GM10248 (cell line): Measurements from ENCODE around the gene VMO1.

ENCODE experiments used
- CTCF ChIA-PET: fragments of 300-600 bp; sonication (Branson Sonifier 250); formaldehyde crosslinking; extraction: SDS; loops from one replicate; lab custom pipeline; 2021; ENCODE audit warnings: antibody characterized with exemption; lab: Yijun Ruan, JAX
- POLR2A ChIA-PET: fragments of 350-650 bp; sonication (Branson Sonifier 250); formaldehyde crosslinking; extraction: SDS; loops from one replicate; lab custom pipeline; 2020; ENCODE audit warnings: antibody characterized with exemption; lab: Yijun Ruan, JAX
- DNase-seq: peaks from one replicate; pipeline ENCODE4 v3.0.0; 2012; ENCODE audit errors: extremely low spot score
- TF ChIP-seq, protein P1 (sequence below): IDR thresholded peaks from 2 replicates; pipeline ENCODE4 v1.5.1; 2012; ENCODE audit warnings: mild to moderate bottlenecking, low read depth; ENCODE audit errors: extremely low read depth, missing control alignments, control extremely low read depth

Gene VMO1

DNA sequence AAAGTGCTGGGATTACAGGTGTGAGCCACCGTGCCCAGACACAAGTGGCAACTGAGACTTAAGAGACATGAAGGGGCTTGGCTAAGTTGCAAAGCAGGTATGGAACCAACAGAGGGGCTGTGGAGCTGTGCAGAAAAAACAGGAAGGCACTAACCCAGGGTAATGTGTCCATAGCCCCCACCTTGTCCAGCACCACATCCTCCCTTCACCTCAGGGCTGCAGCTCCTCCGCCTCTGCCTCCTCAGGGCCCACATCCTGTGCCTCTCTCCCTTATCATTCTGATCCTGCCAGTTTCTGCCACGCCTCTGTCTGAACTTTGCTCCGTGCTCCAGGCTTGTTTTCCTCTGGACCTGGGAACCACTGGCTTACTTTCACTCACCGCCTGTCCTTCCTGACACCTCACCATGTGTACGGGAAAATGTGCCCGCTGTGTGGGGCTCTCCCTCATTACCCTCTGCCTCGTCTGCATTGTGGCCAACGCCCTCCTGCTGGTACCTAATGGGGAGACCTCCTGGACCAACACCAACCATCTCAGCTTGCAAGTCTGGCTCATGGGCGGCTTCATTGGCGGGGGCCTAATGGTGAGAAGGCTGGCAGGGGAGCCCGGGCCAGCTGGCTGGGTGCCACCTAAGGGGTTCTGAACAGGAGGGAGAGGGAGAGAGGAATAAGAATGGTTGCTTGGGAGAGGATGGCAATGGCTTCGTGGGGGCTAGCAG, 14.5 kb downstream of the VMO1 start, which contains the start of gene TM4SF5:
Gene TM4SF5 (plus strand): TSS at position 368 of the 716 bp plus-strand sequence. CDS start 37 bp downstream, at position 405.
- DNase-seq: no peak
- ChIA-PET CTCF (no interaction called here), POLR2A (no interaction called here)
- TF ChIP-seq, protein P1, sequence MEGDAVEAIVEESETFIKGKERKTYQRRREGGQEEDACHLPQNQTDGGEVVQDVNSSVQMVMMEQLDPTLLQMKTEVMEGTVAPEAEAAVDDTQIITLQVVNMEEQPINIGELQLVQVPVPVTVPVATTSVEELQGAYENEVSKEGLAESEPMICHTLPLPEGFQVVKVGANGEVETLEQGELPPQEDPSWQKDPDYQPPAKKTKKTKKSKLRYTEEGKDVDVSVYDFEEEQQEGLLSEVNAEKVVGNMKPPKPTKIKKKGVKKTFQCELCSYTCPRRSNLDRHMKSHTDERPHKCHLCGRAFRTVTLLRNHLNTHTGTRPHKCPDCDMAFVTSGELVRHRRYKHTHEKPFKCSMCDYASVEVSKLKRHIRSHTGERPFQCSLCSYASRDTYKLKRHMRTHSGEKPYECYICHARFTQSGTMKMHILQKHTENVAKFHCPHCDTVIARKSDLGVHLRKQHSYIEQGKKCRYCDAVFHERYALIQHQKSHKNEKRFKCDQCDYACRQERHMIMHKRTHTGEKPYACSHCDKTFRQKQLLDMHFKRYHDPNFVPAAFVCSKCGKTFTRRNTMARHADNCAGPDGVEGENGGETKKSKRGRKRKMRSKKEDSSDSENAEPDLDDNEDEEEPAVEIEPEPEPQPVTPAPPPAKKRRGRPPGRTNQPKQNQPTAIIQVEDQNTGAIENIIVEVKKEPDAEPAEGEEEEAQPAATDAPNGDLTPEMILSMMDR: no peak

DNA sequence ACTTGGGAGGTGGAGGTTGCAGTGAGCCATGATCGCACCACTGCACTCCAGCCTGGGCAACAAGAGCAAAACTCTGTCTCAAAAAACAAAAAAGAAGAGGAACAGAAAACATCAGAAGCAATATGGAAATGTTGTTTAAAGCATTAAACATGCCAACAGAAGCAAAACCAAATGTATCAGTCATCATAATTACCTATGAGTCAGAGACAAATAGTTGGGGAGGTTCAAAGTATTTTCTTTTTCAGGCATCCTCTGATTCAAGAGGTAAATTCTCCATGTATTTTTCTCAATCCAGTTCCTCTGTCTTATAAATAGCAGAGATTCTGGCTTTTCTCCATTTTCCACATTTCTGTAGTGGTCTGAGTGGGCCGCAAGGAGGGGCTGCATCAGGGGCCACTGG, 16.5 kb downstream of the VMO1 start:
- CTCF ChIA-PET: no interaction called here
- TF ChIP-seq, protein P1: no peak
- DNase-seq: no peak
- POLR2A ChIA-PET: no interaction called here

DNA sequence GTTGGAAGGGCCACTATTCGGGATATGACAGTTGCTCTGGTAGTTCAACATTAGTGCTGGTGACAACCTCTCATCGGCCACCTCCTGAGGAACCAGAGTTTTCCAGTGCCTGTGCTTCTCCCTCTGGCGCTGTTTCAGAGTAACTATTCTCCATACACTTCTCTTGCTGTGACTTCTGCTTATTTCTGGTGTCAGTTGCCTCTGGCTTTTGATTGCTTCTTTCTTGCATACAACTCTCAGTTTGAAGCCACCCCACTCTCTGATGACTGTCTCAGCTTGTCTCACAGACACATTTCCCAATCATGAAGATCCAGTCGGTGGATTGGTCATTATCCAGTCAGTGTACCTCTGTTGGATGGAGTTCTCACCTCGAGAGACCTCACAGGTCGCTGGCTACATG, 17.9 kb downstream of the VMO1 start:
- ChIA-PET POLR2A (no interaction called here), CTCF (no interaction called here)
- TF ChIP-seq, protein P1: no peak
- DNase-seq: no peak

DNA sequence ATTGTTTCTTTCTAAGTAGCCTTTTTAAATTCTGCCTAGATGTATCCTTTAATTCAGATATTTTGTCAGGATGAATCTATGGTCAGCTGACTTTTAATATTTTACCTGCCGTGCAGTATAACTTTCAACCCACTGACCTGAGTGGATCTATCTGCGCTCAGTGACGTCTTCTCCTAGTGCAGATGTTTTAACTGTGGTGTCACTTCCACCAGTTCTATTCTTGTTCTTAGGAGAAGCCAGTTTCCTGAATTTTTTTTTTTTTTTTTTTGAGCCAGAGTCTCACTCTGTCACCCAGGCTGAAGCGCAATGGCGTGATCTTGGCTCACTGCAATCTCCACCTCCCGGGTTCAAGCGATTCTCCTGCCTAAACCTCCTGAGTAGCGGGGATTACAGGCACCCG, 19.4 kb downstream of the VMO1 start:
- POLR2A ChIA-PET: no interaction called here
- TF ChIP-seq, protein P1: no peak

DNA sequence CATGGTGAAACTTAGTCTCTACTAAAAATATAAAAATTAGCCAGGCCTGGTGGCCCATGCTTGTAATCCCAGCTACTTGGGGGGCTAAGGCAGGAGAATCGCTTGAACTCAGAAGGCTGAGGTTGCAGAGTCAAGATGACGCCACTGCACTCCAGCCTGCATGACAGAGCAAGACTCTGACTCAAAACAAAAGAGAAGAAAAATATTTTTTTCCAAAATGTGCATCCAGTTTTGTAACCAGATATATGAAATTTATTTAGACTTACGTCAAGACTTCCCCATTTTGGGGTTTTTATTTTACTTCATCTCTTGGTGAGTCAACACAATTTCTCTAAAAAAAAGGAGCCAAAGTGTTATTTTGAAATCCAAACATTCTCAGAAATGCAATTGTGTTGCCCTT, 20.0 kb downstream of the VMO1 start:
- CTCF ChIA-PET: no interaction called here

More for the DNA sequence above, 19.4 kb downstream of the VMO1 start:
- CTCF ChIA-PET: no interaction called here
- DNase-seq: no peak

DNA sequence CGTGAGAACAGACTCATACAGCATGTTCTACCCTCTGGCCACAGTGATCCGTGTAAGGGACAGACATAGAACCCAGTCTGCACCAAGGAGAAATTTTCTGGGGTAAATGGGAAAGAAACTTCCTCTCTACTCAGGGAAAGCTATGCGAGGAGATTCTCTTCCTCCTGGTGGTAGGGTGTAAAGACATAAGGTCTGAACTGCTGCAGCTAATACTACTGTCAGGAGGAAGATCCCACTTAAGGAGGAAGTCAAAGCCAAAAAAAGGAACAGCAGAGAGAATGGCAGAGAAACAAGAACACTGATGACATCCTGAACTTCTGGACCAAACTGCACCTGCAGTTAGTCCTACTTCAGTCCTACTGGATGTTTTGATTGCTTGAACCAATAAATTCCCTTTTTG, 21.6 kb downstream of the VMO1 start:
- ChIA-PET CTCF (interaction anchor here (1.0 to 2.4 kb wide), 2 partner anchors 11 to 25 kb away, joined by 3 to 6 read pairs; no protein-coding TSS in a partner anchor), POLR2A (no interaction called here)
- TF ChIP-seq, protein P1: no peak
- DNase-seq: no peak

More for the DNA sequence above, 20.0 kb downstream of the VMO1 start:
- POLR2A ChIA-PET: no interaction called here
- TF ChIP-seq, protein P1: no peak
- no peak for DNase-seq
